ENCODE results near the gene SLC18A3. TPM values are rescaled to one million over a fixed set of nuclear protein-coding genes. Genes with fewer than 3 reads are reported as not detected.

Gene SLC18A3
- total RNA-seq, 1 experiment from 2014 or later = 0.13 TPM

GRCh38 chr10:49645871-49646870, 36.1 kb downstream of the SLC18A3 start (continued):
- TF ChIP-seq FOXP4 (CRISPR knock-in tag; IDR thresholded peaks at IDR 0.05) (no peak), HMGXB4 (CRISPR knock-in tag; IDR thresholded peaks at IDR 0.05) (no peak), ARID4B (CRISPR knock-in tag; IDR thresholded peaks at IDR 0.05; ENCODE audit: borderline replicate concordance) (no peak)

GRCh38 chr10:49647554-49647953, 37.4 kb downstream of the SLC18A3 start:
- Mint-ChIP-seq H3K36me3 (no peaks in the 10 kb centered on the region), H3K4me3 (no peak overlapping the region), H3K9me3 (no peaks in the 10 kb centered on the region), H3K27ac (no peak overlapping the region), H3K27me3 (ENCODE audit: low read depth) (peaks cover 14% of the 10 kb centered on the region), H3K4me1 (peaks cover 14% of the 10 kb centered on the region)
- no peak for TF ChIP-seq ETV6 (CRISPR knock-in tag; IDR thresholded peaks at IDR 0.05)
- no peak for TF ChIP-seq FOXP4 (CRISPR knock-in tag; IDR thresholded peaks at IDR 0.05)
- no peak for TF ChIP-seq HMGXB4 (CRISPR knock-in tag; IDR thresholded peaks at IDR 0.05)
- TF ChIP-seq ZNF232 (CRISPR knock-in tag; IDR thresholded peaks at IDR 0.05) = no peak
- TF ChIP-seq SMAD3 (CRISPR knock-in tag; IDR thresholded peaks at IDR 0.05; ENCODE audit: borderline replicate concordance) = no peak
- TF ChIP-seq KAT7 (CRISPR knock-in tag; IDR thresholded peaks at IDR 0.05; ENCODE audit: borderline replicate concordance) = no peak
- TF ChIP-seq TEAD4 (CRISPR knock-in tag; IDR thresholded peaks at IDR 0.05) = no peak
- TF ChIP-seq NFATC4 (CRISPR knock-in tag; IDR thresholded peaks at IDR 0.05) = no peak
- TF ChIP-seq CDX4 (CRISPR knock-in tag; IDR thresholded peaks at IDR 0.05; ENCODE audit: borderline replicate concordance) = no peak
- no peak for TF ChIP-seq PRRX2 (CRISPR knock-in tag; IDR thresholded peaks at IDR 0.05)
- no peak for TF ChIP-seq GABPB1 (CRISPR knock-in tag; IDR thresholded peaks at IDR 0.05)
- TF ChIP-seq TCF7 (CRISPR knock-in tag; IDR thresholded peaks at IDR 0.05; ENCODE audit: low read depth) = no peak
- no peak for TF ChIP-seq CREB1 (CRISPR knock-in tag; IDR thresholded peaks at IDR 0.05)
- TF ChIP-seq ELF4 (CRISPR knock-in tag; IDR thresholded peaks at IDR 0.05; ENCODE audit: low read depth) = no peak
- no peak for TF ChIP-seq CREM (CRISPR knock-in tag; IDR thresholded peaks at IDR 0.05)
- CTCF ChIA-PET = no interaction called here
- DNase-seq (ENCODE audit: low spot score) (no peak), ATAC-seq (no peak)
- POLR2A ChIA-PET = no interaction called here

All from WTC11 (cell line).